Esophagus muscularis mucosa (tissue), 4 donors: ENCODE measurements around the gene AGO1. TPM values are rescaled to one million over a fixed set of nuclear protein-coding genes. Genes with fewer than 3 reads are reported as not detected.

ENCODE experiments used
- DNase-seq: peaks from one replicate; pipeline ENCODE4 v3.0.0-alpha.2; 2017; ENCODE audit errors: extremely low spot score
- H3K27ac ChIP-seq, 4 donors: fragments of 200-600 bp; sonication (generic); replicated peaks in 1 of 4; 1 replicate in 3 of 4; 2 replicates in 1 of 4; pipeline ENCODE4 v1.5.1; 2016 to 2019; ENCODE audit warnings: mild to moderate bottlenecking in 1 of 4
- H3K27me3 ChIP-seq, 4 donors: fragments of 200-600 bp; sonication (generic); one replicate each; pipeline versions ENCODE4 v1.5.1 to v1.6.0; 2016 to 2019
- H3K36me3 ChIP-seq, 4 donors: fragments of 200-600 bp; sonication (generic); one replicate each; pipeline ENCODE4 v1.5.1; 2016 to 2019
- H3K4me1 ChIP-seq, 4 donors: fragments of 200-600 bp; sonication (generic); one replicate each; pipeline ENCODE4 v1.5.1; 2016 to 2019
- H3K4me3 ChIP-seq, 4 donors: fragments of 200-600 bp; sonication (generic); 1 replicate in 2 of 4; 2 replicates in 2 of 4; pipeline ENCODE4 v1.5.1; 2016 to 2019; ENCODE audit warnings: mild to moderate bottlenecking in 4 of 4, moderate library complexity in 1 of 4
- H3K9me3 ChIP-seq, 4 donors: fragments of 200-600 bp; sonication (generic); 1 replicate in 3 of 4; 2 replicates in 1 of 4; pipeline ENCODE4 v1.5.1; 2016 to 2019
- CTCF ChIP-seq, 3 experiments: fragments of 200-600 bp in 2 of 3; fragments of 450-650 bp in 1 of 3; sonication (generic) in 2 of 3; IDR thresholded peaks; one replicate each; pipeline ENCODE4 v1.5.1; 2017 to 2019; ENCODE audit warnings: antibody characterized with exemption in 3 of 3, mild to moderate bottlenecking in 2 of 3, moderate library complexity in 1 of 3
- EP300 ChIP-seq: sonication (generic); formaldehyde crosslinking; IDR thresholded peaks from one replicate; pipeline ENCODE4 v1.6.1; 2017; ENCODE audit warnings: antibody characterized with exemption
- POLR2A ChIP-seq: fragments of 450-650 bp; IDR thresholded peaks from one replicate; pipeline ENCODE4 v1.6.1; 2017; ENCODE audit warnings: antibody characterized with exemption, moderate library complexity, mild to moderate bottlenecking, low read depth
- POLR2AphosphoS5 ChIP-seq, 2 donors: sonication (generic); formaldehyde crosslinking; IDR thresholded peaks; one replicate each; pipeline ENCODE4 v1.6.1; 2017; ENCODE audit warnings: antibody characterized with exemption in 2 of 2
- WGBS: methylation state at CpG from one replicate; pipeline ENCODE4 v1.1.5; 2018; 5-methylcytosine and 5-hydroxymethylcytosine counted together
- intact Hi-C: fragments of 100-400 bp; cut with DNase I; formaldehyde crosslinking; loops from one replicate; pipeline ENCODE4 v1.15.1; 2023
- total RNA-seq, 4 donors: library from RNA; depleted of rRNA; stranded (reverse); fragments of >200 nt; gene quantifications; one replicate each; pipeline versions ENCODE4 v1.1.0 to v1.2.1, GENCODE V29; 2016

AGO1 gene
- total RNA-seq, 4 donors from 2014 or later, result 16.2 to 32.6 (median 24.4) TPM

GRCh38 chr1:35894656-35895055 lies 11.6 kb downstream of the AGO1 start:
- whole genome bisulfite sequencing, result 95% methylated on average over 1 of the region's 1 CpG
- no peak for TF ChIP-seq CTCF (IDR thresholded peaks at IDR 0.05)
- no peak for TF ChIP-seq EP300
- TF ChIP-seq POLR2A, result no peak
- H3K36me3 ChIP-seq, result peaks cover 56 to 99% (median 85%) of the 10 kb centered on the region in 4 donors

GRCh38 chr1:35899941-35900340 lies 16.9 kb downstream of the AGO1 start:
- Histone ChIP-seq H3K27ac (no peak overlapping the region), H3K4me1 (no peaks in the 10 kb centered on the region), H3K9me3 (no peaks in the 10 kb centered on the region), H3K27me3 (no peaks in the 10 kb centered on the region), H3K36me3 (peaks cover 33 to 93% (median 86%) of the 10 kb centered on the region in 4 donors), H3K4me3 (no peak overlapping the region)
- intact Hi-C loops, result no loop called here
- no peak for DNase-seq
- TF ChIP-seq POLR2A (no peak), POLR2AphosphoS5 (IDR thresholded peaks at IDR 0.05) (no peak), EP300 (no peak), CTCF (IDR thresholded peaks at IDR 0.05) (no peak)

More at GRCh38 chr1:35894656-35895055, 11.6 kb downstream of the AGO1 start:
- Histone ChIP-seq H3K4me1 (no peaks in the 10 kb centered on the region), H3K27ac (no peak overlapping the region), H3K27me3 (no peaks in the 10 kb centered on the region), H3K9me3 (no peaks in the 10 kb centered on the region), H3K4me3 (no peak overlapping the region)
- DNase-seq, result no peak
- intact Hi-C loops, result no loop called here

GRCh38 chr1:35901235-35901634 lies 18.2 kb downstream of the AGO1 start:
- no peak for TF ChIP-seq POLR2A
- no peak for TF ChIP-seq CTCF (IDR thresholded peaks at IDR 0.05)
- TF ChIP-seq POLR2AphosphoS5 (IDR thresholded peaks at IDR 0.05), result no peak
- TF ChIP-seq EP300, result no peak
- intact Hi-C loops, result no loop called here
- DNase-seq, result no peak
- no peaks in the 10 kb centered on the region for H3K4me1 ChIP-seq
- WGBS, result 96% methylated on average over 9 of the region's 9 CpGs
- no peak overlapping the region for H3K4me3 ChIP-seq
- H3K36me3 ChIP-seq, result peaks cover 21 to 93% (median 84%) of the 10 kb centered on the region in 4 donors
- H3K9me3 ChIP-seq, result no peaks in the 10 kb centered on the region
- H3K27ac ChIP-seq, result no peak overlapping the region
- no peaks in the 10 kb centered on the region for H3K27me3 ChIP-seq

GRCh38 chr1:35902671-35903070 lies 19.7 kb downstream of the AGO1 start:
- DNase-seq, result no peak
- no peaks in the 10 kb centered on the region for H3K4me1 ChIP-seq
- 92% methylated on average over 2 of the region's 2 CpGs for WGBS
- peaks cover 17 to 93% (median 85%) of the 10 kb centered on the region in 4 donors for H3K36me3 ChIP-seq
- H3K27me3 ChIP-seq, result no peaks in the 10 kb centered on the region
- intact Hi-C loops, result no loop called here
- TF ChIP-seq POLR2A (no peak), CTCF (IDR thresholded peaks at IDR 0.05) (no peak), EP300 (no peak), POLR2AphosphoS5 (IDR thresholded peaks at IDR 0.05) (no peak)
- no peaks in the 10 kb centered on the region for H3K9me3 ChIP-seq
- no peak overlapping the region for H3K27ac ChIP-seq
- no peak overlapping the region for H3K4me3 ChIP-seq

GRCh38 chr1:35914717-35915116 lies 31.7 kb downstream of the AGO1 start:
- no peak for DNase-seq
- WGBS, result 95% methylated on average over 1 of the region's 1 CpG
- no peaks in the 10 kb centered on the region for H3K4me1 ChIP-seq
- no peak overlapping the region for H3K4me3 ChIP-seq
- H3K9me3 ChIP-seq, result no peaks in the 10 kb centered on the region
- TF ChIP-seq POLR2A (no peak), CTCF (IDR thresholded peaks at IDR 0.05) (no peak), EP300 (no peak), POLR2AphosphoS5 (IDR thresholded peaks at IDR 0.05) (no peak)
- H3K27me3 ChIP-seq, result no peaks in the 10 kb centered on the region
- intact Hi-C loops, result no loop called here
- peaks cover 70 to 100% (median 91%) of the 10 kb centered on the region in 4 donors for H3K36me3 ChIP-seq
- no peak overlapping the region for H3K27ac ChIP-seq
